GM12878 (cell line): ENCODE measurements around the gene RIIAD1. TPM values are rescaled to one million over a fixed set of nuclear protein-coding genes. Genes with fewer than 3 reads are reported as not detected.

Experiments
- ATAC-seq: fragments of 200-7000 bp; cut with Tn5 transposase; 3 replicates; pipeline ENCODE4 v1.9.1; 2020; ENCODE audit warnings: mild to moderate bottlenecking, moderate library complexity
- Bru-seq: library from RNA; stranded (reverse); fragments of 400-500 nt; gene quantifications from one replicate; lab custom pipeline; 2021; lab: Mats Ljungman, UMichigan
- BruChase-seq, 2 experiments: library from RNA; stranded (reverse); fragments of 400-500 nt; gene quantifications; one replicate each; lab custom pipeline; 2021; lab: Mats Ljungman, UMichigan
- BruUV-seq: library from RNA; stranded (reverse); fragments of 400-500 nt; replicated peaks from 2 replicates; lab custom pipeline; 2021; lab: Mats Ljungman, UMichigan
- CTCF ChIA-PET: fragments of 300-600 bp; sonication (Branson Sonifier 250); formaldehyde crosslinking; extraction: SDS; loops from one replicate; lab custom pipeline; 2021; ENCODE audit warnings: inconsistent platforms; lab: Yijun Ruan, JAX
- POLR2A ChIA-PET: fragments of 350-600 bp; formaldehyde crosslinking; extraction: SDS; loops from one replicate; lab custom pipeline; 2021; ENCODE audit warnings: inconsistent platforms; lab: Charles Lee
- RAD21 ChIA-PET: fragments of 300-600 bp; sonication (Branson Sonifier 250); formaldehyde crosslinking; loops from one replicate; lab custom pipeline; 2023; ENCODE audit warnings: antibody characterized with exemption; ENCODE audit not compliant: unreplicated experiment; lab: Charles Lee
- SMC1A ChIA-PET: fragments of 300-600 bp; sonication (Branson Sonifier 250); formaldehyde crosslinking; loops from one replicate; lab custom pipeline; 2023; ENCODE audit not compliant: unreplicated experiment, uncharacterized antibody; lab: Charles Lee
- DNase-seq: peaks from one replicate; pipeline ENCODE4 v3.0.0-alpha.2; 2011; ENCODE audit warnings: low read depth, low spot score
- FAIRE-seq: peaks from 3 replicates; lab custom pipeline; 2011; peaks lifted over from hg19 to GRCh38; lab: Jason Lieb, UNC
- H2AFZ ChIP-seq: 2 replicates; pipeline ENCODE4 v1.6.0; 2011; ENCODE audit warnings: low read depth, low read length, control low read depth; ENCODE audit not compliant: control insufficient read depth
- H3K27ac ChIP-seq: 2 replicates; pipeline ENCODE4 v1.5.1; 2011; ENCODE audit warnings: control low read depth; ENCODE audit not compliant: control insufficient read depth, insufficient read depth
- H3K27me3 ChIP-seq, 2 experiments: replicated peaks in 1 of 2; 2 replicates each; pipeline versions ENCODE4 v1.6.0 to v1.6.1; 2011; ENCODE audit warnings: low read length in 1 of 2; ENCODE audit not compliant: control insufficient read depth in 2 of 2, insufficient read depth in 2 of 2
- H3K36me3 ChIP-seq, 2 experiments: 2 replicates each; pipeline ENCODE4 v1.5.1; 2011; ENCODE audit warnings: low read length in 1 of 2; ENCODE audit not compliant: control insufficient read depth in 2 of 2, insufficient read depth in 2 of 2
- H3K4me1 ChIP-seq: 2 replicates; pipeline ENCODE4 v1.6.1; 2011; ENCODE audit warnings: mild to moderate bottlenecking, low read length, moderate library complexity, mixed read lengths; ENCODE audit not compliant: control insufficient read depth, insufficient read depth
- H3K4me2 ChIP-seq: 2 replicates; pipeline ENCODE4 v1.6.0; 2011; ENCODE audit warnings: control low read depth; ENCODE audit not compliant: control insufficient read depth, insufficient read depth
- H3K4me3 ChIP-seq: fragments of 200-600 bp; sonication (generic); 2 replicates; pipeline ENCODE4 v1.5.1; 2016
- H3K79me2 ChIP-seq: 2 replicates; pipeline ENCODE4 v1.6.0; 2011; ENCODE audit warnings: low read length; ENCODE audit not compliant: control insufficient read depth, insufficient read depth
- H3K9ac ChIP-seq: 2 replicates; pipeline ENCODE4 v1.8.0; 2011; ENCODE audit warnings: low read length, control low read depth, mixed read lengths; ENCODE audit not compliant: control insufficient read depth, insufficient read depth
- H3K9me3 ChIP-seq: replicated peaks from 3 replicates; pipeline ENCODE4 v1.5.1; 2011; ENCODE audit warnings: mild to moderate bottlenecking, low read length; ENCODE audit not compliant: control insufficient read depth, insufficient read depth
- H4K20me1 ChIP-seq: 2 replicates; pipeline ENCODE4 v1.6.0; 2011; ENCODE audit not compliant: control insufficient read depth, insufficient read depth
- BMI1 ChIP-seq: fragments of 450-650 bp; IDR thresholded peaks from 2 replicates; pipeline ENCODE4 v1.6.1; 2016; ENCODE audit warnings: mild to moderate bottlenecking, moderate library complexity, borderline replicate concordance
- CBX3 ChIP-seq: fragments of 200-600 bp; sonication (generic); IDR thresholded peaks from 2 replicates; pipeline ENCODE4 v1.6.1; 2016; ENCODE audit warnings: low read depth, borderline replicate concordance
- CREM ChIP-seq: IDR thresholded peaks from 2 replicates; pipeline ENCODE4 v1.6.1; 2014; ENCODE audit warnings: antibody characterized with exemption, low read depth
- DPF2 ChIP-seq: fragments of 450-650 bp; IDR thresholded peaks from 2 replicates; pipeline ENCODE4 v1.6.1; 2017; ENCODE audit warnings: mild to moderate bottlenecking
- ESRRA ChIP-seq: IDR thresholded peaks from 2 replicates; pipeline ENCODE4 v1.6.1; 2012; ENCODE audit warnings: mild to moderate bottlenecking, low read length, improper control_type of control experiment
- GATAD2B ChIP-seq: fragments of 450-650 bp; conservative IDR thresholded peaks from 2 replicates; pipeline ENCODE4 v1.6.1; 2017; ENCODE audit warnings: low read depth, mild to moderate bottlenecking, moderate library complexity
- MXI1 ChIP-seq: fragments of 150-350 bp; IDR thresholded peaks from 2 replicates; pipeline ENCODE4 v1.6.1; 2011; ENCODE audit warnings: low read depth, mild to moderate bottlenecking, inconsistent platforms, low read length, improper control_type of control experiment
- RAD21 ChIP-seq: IDR thresholded peaks from 2 replicates; pipeline ENCODE4 v1.6.1; 2011; ENCODE audit warnings: mild to moderate bottlenecking, low read depth, low read length, moderate library complexity; ENCODE audit not compliant: insufficient read depth
- SIX5 ChIP-seq: IDR thresholded peaks from 2 replicates; pipeline ENCODE4 v1.6.1; 2011; ENCODE audit warnings: mild to moderate bottlenecking, low read depth, low read length, moderate library complexity; ENCODE audit not compliant: severe bottlenecking
- SMC3 ChIP-seq: IDR thresholded peaks from 2 replicates; pipeline ENCODE4 v1.6.1; 2011; ENCODE audit warnings: low read length, improper control_type of control experiment, borderline replicate concordance
- SREBF2 ChIP-seq: IDR thresholded peaks from 2 replicates; pipeline ENCODE4 v1.6.1; 2012; ENCODE audit warnings: mild to moderate bottlenecking, low read length
- STAT1 ChIP-seq: fragments of 450-650 bp; conservative IDR thresholded peaks from 2 replicates; pipeline ENCODE4 v1.6.1; 2014; ENCODE audit warnings: antibody characterized with exemption, mild to moderate bottlenecking
- TAF1 ChIP-seq: IDR thresholded peaks from 2 replicates; pipeline ENCODE4 v1.6.1; 2011; ENCODE audit warnings: mild to moderate bottlenecking, low read depth, low read length, borderline replicate concordance
- YBX1 ChIP-seq: fragments of 450-650 bp; IDR thresholded peaks from 2 replicates; pipeline ENCODE4 v1.6.1; 2016; ENCODE audit warnings: antibody characterized with exemption
- YY1 ChIP-seq: IDR thresholded peaks from 2 replicates; pipeline ENCODE4 v1.6.1; 2011; ENCODE audit warnings: low read depth, mild to moderate bottlenecking, low read length
- ZBED1 ChIP-seq: IDR thresholded peaks from 2 replicates; pipeline ENCODE4 v1.6.1; 2016; ENCODE audit warnings: borderline replicate concordance
- ZNF384 ChIP-seq: IDR thresholded peaks from 2 replicates; pipeline ENCODE4 v1.6.1; 2012; ENCODE audit warnings: low read depth, mild to moderate bottlenecking, low read length, improper control_type of control experiment, borderline replicate concordance
- WGBS: methylation state at CpG from one replicate; pipeline ENCODE4 v1.1.6; 2016; ENCODE audit warnings: low lambda C conversion rate; ENCODE audit not compliant: insufficient replicate concordance, insufficient coverage; ENCODE audit errors: missing lambda C conversion rate; 5-methylcytosine and 5-hydroxymethylcytosine counted together
- in situ Hi-C: fragments of 300-500 bp; cut with MboI; formaldehyde crosslinking; loops from 9 replicates; pipeline ENCODE4 v1.14.3; 2018; ENCODE audit warnings: mixed read lengths
- intact Hi-C: fragments of 100-400 bp; cut with micrococcal nuclease; formaldehyde crosslinking; loops from one replicate; pipeline ENCODE4 v1.14.2; 2022; ENCODE audit not compliant: unreplicated experiment
- long read RNA-seq, 2 experiments: library from polyadenylated mRNA; unstranded; transcript quantifications; one replicate each; pipeline ENCODE4 v2.0.0, GENCODE V29; 2019 to 2020
- polyA minus RNA-seq, 3 experiments: library from RNA; depleted of rRNA, polyadenylated mRNA; stranded (reverse); fragments of >200 nt; gene quantifications; 2 replicates each; pipeline ENCODE4 v1.2.3, GENCODE V29; 2011
- polyA plus RNA-seq, 11 experiments: library from polyadenylated mRNA; depleted of rRNA in 4 of 11; unstranded in 6 of 11; stranded (reverse) in 5 of 11; fragments of >200 nt; fragmentation: Nextera tagmentation in 4 of 11; fragmentation: Illumina TruSeq in 1 of 11; extraction: Ambion mirVana in 4 of 11; extraction: Trizol in 1 of 11; gene quantifications; 1 replicate in 1 of 11; 2 replicates in 10 of 11; pipeline versions ENCODE4 v1.2.1 to v1.2.3, GENCODE V29; 2011 to 2016; ENCODE audit warnings: inconsistent platforms in 2 of 11, missing spikeins in 2 of 11, low read depth in 1 of 11
- total RNA-seq, 4 experiments: library from RNA; depleted of rRNA in 3 of 4; stranded (reverse); fragments of >200 nt in 3 of 4; fragmentation: Illumina TruSeq in 1 of 4; extraction: Trizol in 1 of 4; gene quantifications; 2 replicates each; pipeline versions ENCODE4 v1.2.1 to v1.2.3, GENCODE V29; 2013 to 2021
- TF ChIP-seq, protein P1 (sequence below): IDR thresholded peaks from 2 replicates; pipeline ENCODE4 v1.6.1; 2012; ENCODE audit warnings: low read length, inconsistent platforms
- TF ChIP-seq, protein P2 (sequence below): IDR thresholded peaks from 2 replicates; pipeline ENCODE4 v1.6.1; 2012; ENCODE audit warnings: low read depth, low read length, improper control_type of control experiment

The RIIAD1 gene, protein sequence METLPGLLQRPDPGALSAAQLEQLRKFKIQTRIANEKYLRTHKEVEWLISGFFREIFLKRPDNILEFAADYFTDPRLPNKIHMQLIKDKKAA
- 0.21 TPM in 1 of 2 replicates, not detected in the other for total RNA-seq (2013; cell fraction: nucleolus; rRNA removed)
- total RNA-seq (2014; rRNA removed) (not detected in 2 replicates), total RNA-seq (2014; rRNA removed; fragmentation: Illumina TruSeq; extraction: Trizol) (not detected in 2 replicates), total RNA-seq (2021) (not detected in 2 replicates), polyA plus RNA-seq (2011; rRNA removed) (not detected in 2 replicates), polyA plus RNA-seq (2014; fragmentation: Illumina TruSeq; extraction: Trizol) (not detected in 2 replicates), polyA plus RNA-seq (2014; fragmentation: Nextera tagmentation; extraction: Ambion mirVana) (not detected), polyA plus RNA-seq (2014; rRNA removed) (not detected in 2 replicates), polyA plus RNA-seq (2016; fragmentation: Nextera tagmentation; extraction: Ambion mirVana) (not detected), polyA minus RNA-seq (2011; rRNA and poly(A)+ RNA removed) (0.10 TPM in 1 of 2 replicates, not detected in the other), Bru-seq, nascent RNA (percentile 5 among the genes with signal in this experiment), BruChase-seq, experiment 1, labeled RNA remaining after a 6-hour chase (percentile 13 among the genes with signal in this experiment), BruChase-seq, experiment 2, labeled RNA remaining after a 2-hour chase (percentile 0 among the genes with signal in this experiment)
- not detected for polyA plus RNA-seq (2011; ENCODE audit: low read depth)
- not detected in 2 replicates for polyA plus RNA-seq (2011; cell fraction: cytosol; rRNA removed)
- polyA plus RNA-seq (2011; cell fraction: nucleus; rRNA removed) = not detected in 2 replicates
- not detected in 2 replicates for polyA plus RNA-seq (2012)
- not detected in 2 replicates for polyA minus RNA-seq (2011; cell fraction: cytosol; rRNA and poly(A)+ RNA removed)
- polyA minus RNA-seq (2011; cell fraction: nucleus; rRNA and poly(A)+ RNA removed) = not detected in 2 replicates
- long read RNA-seq, experiment 1 = 0 reads
- long read RNA-seq, experiment 2 = 0 reads

DNA sequence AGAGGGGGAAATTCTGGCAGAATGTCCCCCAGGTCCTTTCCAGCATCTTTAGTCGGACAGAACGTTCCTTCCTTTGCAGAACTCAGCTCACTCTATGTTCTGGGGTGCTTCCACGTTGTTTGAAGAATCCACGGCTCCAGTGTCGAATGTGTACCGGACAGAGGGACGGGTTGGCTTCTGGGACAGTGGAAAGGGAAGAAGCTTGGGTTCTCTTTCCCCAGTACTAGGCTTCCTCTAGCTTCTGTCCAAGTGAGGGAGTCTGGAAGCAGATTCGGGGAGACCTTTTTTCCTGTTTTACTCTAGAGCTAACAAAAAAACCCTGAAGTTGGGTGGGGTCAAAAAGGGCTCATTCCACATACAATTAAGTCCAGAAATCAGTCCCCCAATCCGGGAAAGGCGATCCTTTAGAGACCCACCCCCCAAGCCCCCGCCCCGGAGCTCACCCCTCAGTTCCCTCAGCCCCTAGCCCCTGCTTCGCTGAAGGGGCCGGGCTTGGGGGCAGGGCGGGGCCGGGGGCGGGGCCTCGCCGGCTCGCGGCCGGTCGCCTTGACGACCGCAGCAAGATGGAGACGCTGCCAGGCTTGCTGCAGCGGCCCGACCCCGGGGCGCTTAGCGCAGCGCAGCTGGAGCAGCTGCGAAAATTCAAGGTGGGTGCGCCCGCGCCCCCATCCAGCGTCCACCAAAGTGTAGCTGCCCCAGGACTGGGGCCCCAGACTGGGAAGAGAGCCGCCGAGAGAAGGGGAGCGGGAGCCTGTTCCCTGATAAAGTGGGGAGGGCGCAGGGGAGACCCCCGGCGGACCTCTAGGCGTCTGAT, at the start of gene RIIAD1:
TSS of gene RIIAD1 (plus strand) at position 549 of the 814 bp plus-strand sequence. CDS start at position 564, 15 bp downstream.
- 8% methylated on average over 22 of the region's 44 CpGs for WGBS
- Histone ChIP-seq H3K9ac (peak within 1 kb of the TSS; percentile 65), H3K4me1 (peaks cover 16% of the 10 kb centered on the region), H3K27me3 (peaks cover 3 to 6% of the 10 kb centered on the region in 2 experiments), H3K4me2 (peak within 1 kb of the TSS; percentile 99), H3K4me3 (peak within 1 kb of the TSS; percentile 76), H3K9me3 (no peaks in the 10 kb centered on the region), H3K27ac (peak within 1 kb of the TSS; percentile 68), H3K79me2 (no peaks in the 10 kb centered on the region), H3K36me3 (no peaks in the 10 kb centered on the region), H4K20me1 (no peaks in the 10 kb centered on the region), H2AFZ (peak within 1 kb of the TSS; percentile 96)
- ChIA-PET CTCF (interaction anchor here (0.6 to 1.9 kb wide), 5 partner anchors 14 to 1488 kb away, joined by 3 to 11 read pairs (median 3); no protein-coding TSS in a partner anchor), POLR2A (interaction anchor here (0.5 to 1.2 kb wide), 3 partner anchors 118 to 593 kb away, joined by 3 to 7 read pairs (median 4); no protein-coding TSS in a partner anchor), RAD21 (interaction anchor here (0.6 to 1.3 kb wide), 7 partner anchors 11 to 453 kb away, joined by 3 to 4 read pairs (median 3); no protein-coding TSS in a partner anchor), SMC1A (interaction anchor here (0.6 to 1.5 kb wide), 5 partner anchors 11 to 160 kb away, joined by 3 to 8 read pairs (median 3); no protein-coding TSS in a partner anchor)
- no peak for FAIRE-seq
- ATAC-seq = peak; percentile 92
- BruUV-seq = no TSS peak
- intact Hi-C loops = loop anchor here (5.0 kb wide), 1 partner anchor 104 kb away; no protein-coding TSS in a partner anchor
- no peak for DNase-seq
- in situ Hi-C loops = no loop called here
- TF ChIP-seq SREBF2 = no peak
- no peak for TF ChIP-seq YBX1
- no peak for TF ChIP-seq RAD21
- no peak for TF ChIP-seq ZBED1
- TF ChIP-seq ZNF384 = no peak
- peak; percentile 34; the same call in 1 of the 2 replicates for TF ChIP-seq MXI1
- TF ChIP-seq CREM = no peak
- TF ChIP-seq CBX3 = no peak
- no peak for TF ChIP-seq DPF2
- TF ChIP-seq, protein P1, sequence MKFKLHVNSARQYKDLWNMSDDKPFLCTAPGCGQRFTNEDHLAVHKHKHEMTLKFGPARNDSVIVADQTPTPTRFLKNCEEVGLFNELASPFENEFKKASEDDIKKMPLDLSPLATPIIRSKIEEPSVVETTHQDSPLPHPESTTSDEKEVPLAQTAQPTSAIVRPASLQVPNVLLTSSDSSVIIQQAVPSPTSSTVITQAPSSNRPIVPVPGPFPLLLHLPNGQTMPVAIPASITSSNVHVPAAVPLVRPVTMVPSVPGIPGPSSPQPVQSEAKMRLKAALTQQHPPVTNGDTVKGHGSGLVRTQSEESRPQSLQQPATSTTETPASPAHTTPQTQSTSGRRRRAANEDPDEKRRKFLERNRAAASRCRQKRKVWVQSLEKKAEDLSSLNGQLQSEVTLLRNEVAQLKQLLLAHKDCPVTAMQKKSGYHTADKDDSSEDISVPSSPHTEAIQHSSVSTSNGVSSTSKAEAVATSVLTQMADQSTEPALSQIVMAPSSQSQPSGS = no peak
- TF ChIP-seq YY1 = peak; percentile 79
- TF ChIP-seq BMI1 = peak; percentile 57; the same call in 1 of the 2 replicates
- TF ChIP-seq GATAD2B = no peak
- TF ChIP-seq TAF1 = no peak
- TF ChIP-seq STAT1 = no peak
- TF ChIP-seq SIX5 = no peak
- no peak for TF ChIP-seq SMC3
- TF ChIP-seq, protein P2, sequence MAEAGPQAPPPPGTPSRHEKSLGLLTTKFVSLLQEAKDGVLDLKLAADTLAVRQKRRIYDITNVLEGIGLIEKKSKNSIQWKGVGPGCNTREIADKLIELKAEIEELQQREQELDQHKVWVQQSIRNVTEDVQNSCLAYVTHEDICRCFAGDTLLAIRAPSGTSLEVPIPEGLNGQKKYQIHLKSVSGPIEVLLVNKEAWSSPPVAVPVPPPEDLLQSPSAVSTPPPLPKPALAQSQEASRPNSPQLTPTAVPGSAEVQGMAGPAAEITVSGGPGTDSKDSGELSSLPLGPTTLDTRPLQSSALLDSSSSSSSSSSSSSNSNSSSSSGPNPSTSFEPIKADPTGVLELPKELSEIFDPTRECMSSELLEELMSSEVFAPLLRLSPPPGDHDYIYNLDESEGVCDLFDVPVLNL = no peak
- no peak for TF ChIP-seq ESRRA
